HTR-8/SVneo (cell line): Measurements from ENCODE around the gene MAML3.

ENCODE experiments used
- DNase-seq: peaks from one replicate; pipeline ENCODE4 v3.0.0; 2011; ENCODE audit warnings: low spot score, mixed read lengths; ENCODE audit not compliant: insufficient read length
- FAIRE-seq: peaks from 2 replicates; lab custom pipeline; 2011; peaks lifted over from hg19 to GRCh38; lab: Jason Lieb, UNC

The MAML3 gene

GRCh38 chr4:139760567-139760966 is 393.4 kb downstream of the MAML3 start:
- DNase-seq (no peak), FAIRE-seq (no peak)

- no peak for DNase-seq
- no peak for FAIRE-seq
Observed at GRCh38 chr4:139759097-139759496, 394.9 kb downstream of the MAML3 start.

GRCh38 chr4:139756391-139757180 is 397.4 kb downstream of the MAML3 start:
- FAIRE-seq: no peak
- no peak for DNase-seq

- DNase-seq (no peak), FAIRE-seq (no peak)
Observed at GRCh38 chr4:139754938-139755337, 399.0 kb downstream of the MAML3 start.

- no peak for FAIRE-seq
Observed at GRCh38 chr4:139753686-139754085, 400.3 kb downstream of the MAML3 start.

GRCh38 chr4:139749835-139750498 is 404.0 kb downstream of the MAML3 start:
- no peak for FAIRE-seq
- no peak for DNase-seq

More at GRCh38 chr4:139753686-139754085, 400.3 kb downstream of the MAML3 start:
- DNase-seq: no peak

- DNase-seq: no peak
- FAIRE-seq: no peak
Observed at GRCh38 chr4:139749338-139749737, 404.6 kb downstream of the MAML3 start.

- FAIRE-seq: no peak
- DNase-seq: no peak
Observed at GRCh38 chr4:139746431-139747171, 407.4 kb downstream of the MAML3 start.

GRCh38 chr4:139745111-139745639 is 408.8 kb downstream of the MAML3 start:
- FAIRE-seq (no peak), DNase-seq (no peak)

GRCh38 chr4:139744232-139744631 is 409.8 kb downstream of the MAML3 start:
- FAIRE-seq (no peak), DNase-seq (no peak)

GRCh38 chr4:139743027-139743426 is 411.0 kb downstream of the MAML3 start:
- FAIRE-seq (no peak), DNase-seq (no peak)

- DNase-seq (peak; percentile 17), FAIRE-seq (no peak)
Observed at GRCh38 chr4:139740531-139741041, 413.4 kb downstream of the MAML3 start.

- no peak for FAIRE-seq
- DNase-seq: no peak
Observed at GRCh38 chr4:139740121-139740520, 413.9 kb downstream of the MAML3 start.

GRCh38 chr4:139738846-139739613 is 415.0 kb downstream of the MAML3 start:
- FAIRE-seq: no peak
- no peak for DNase-seq

- DNase-seq: no peak
- no peak for FAIRE-seq
Observed at GRCh38 chr4:139736661-139737060, 417.3 kb downstream of the MAML3 start.

- no peak for DNase-seq
Observed at GRCh38 chr4:139736274-139736660, 417.7 kb downstream of the MAML3 start.

GRCh38 chr4:139735381-139736273 is 418.4 kb downstream of the MAML3 start:
- FAIRE-seq (no peak), DNase-seq (no peak)

More at GRCh38 chr4:139736274-139736660, 417.7 kb downstream of the MAML3 start:
- no peak for FAIRE-seq

GRCh38 chr4:139734875-139735380 is 419.1 kb downstream of the MAML3 start:
- peak; percentile 89 for FAIRE-seq
- peak; percentile 76 for DNase-seq
